GM12878 (cell line): ENCODE measurements around the gene ETF1.

Source experiments
- BHLHE40 ChIP-seq, 2 experiments: fragments of 450-650 bp in 1 of 2; IDR thresholded peaks; 2 replicates each; pipeline ENCODE4 v1.6.1; 2011 to 2017; ENCODE audit warnings: low read depth in 2 of 2, borderline replicate concordance in 1 of 2, improper control_type of control experiment in 1 of 2, low read length in 1 of 2, mild to moderate bottlenecking in 1 of 2
- CHD4 ChIP-seq: fragments of 200-600 bp; sonication (generic); IDR thresholded peaks from 2 replicates; pipeline ENCODE4 v1.6.1; 2016; ENCODE audit warnings: mild to moderate bottlenecking
- ESRRA ChIP-seq: IDR thresholded peaks from 2 replicates; pipeline ENCODE4 v1.6.1; 2012; ENCODE audit warnings: mild to moderate bottlenecking, low read length, improper control_type of control experiment
- POLR2AphosphoS5 ChIP-seq: IDR thresholded peaks from 2 replicates; pipeline ENCODE4 v1.6.1; 2011; ENCODE audit warnings: mild to moderate bottlenecking, low read length, inconsistent platforms
- RFX5 ChIP-seq: IDR thresholded peaks from 2 replicates; pipeline ENCODE4 v1.6.1; 2011; ENCODE audit warnings: low read depth, low read length, improper control_type of control experiment
- SIN3A ChIP-seq: IDR thresholded peaks from 2 replicates; pipeline ENCODE4 v1.6.1; 2012; ENCODE audit warnings: low read depth, low read length, improper control_type of control experiment
- SPI1 ChIP-seq: IDR thresholded peaks from 2 replicates; pipeline ENCODE4 v1.6.1; 2011; ENCODE audit warnings: low read depth, mild to moderate bottlenecking, low read length, moderate library complexity, borderline replicate concordance; ENCODE audit not compliant: insufficient read depth
- TF ChIP-seq, protein P1 (sequence below): fragments of 450-650 bp; IDR thresholded peaks from 2 replicates; pipeline ENCODE4 v1.6.1; 2017; ENCODE audit warnings: low read depth, mild to moderate bottlenecking, moderate library complexity
- TF ChIP-seq, protein P2 (sequence below), 3 experiments: IDR thresholded peaks in 2 of 3; conservative IDR thresholded peaks in 1 of 3; 2 replicates each; pipeline ENCODE4 v1.5.1; 2011; ENCODE audit warnings: low read depth in 3 of 3, low read length in 3 of 3, mild to moderate bottlenecking in 3 of 3, control low read depth in 2 of 3, moderate library complexity in 2 of 3, inconsistent platforms in 1 of 3, mixed read lengths in 1 of 3; ENCODE audit not compliant: control insufficient read depth in 2 of 3, insufficient read depth in 1 of 3; ENCODE audit errors: extremely low read depth in 1 of 3
- TF ChIP-seq, protein P3 (sequence below): IDR thresholded peaks from 2 replicates; pipeline ENCODE4 v1.6.1; 2011; ENCODE audit warnings: low read depth, mild to moderate bottlenecking, low read length, moderate library complexity, borderline replicate concordance; ENCODE audit errors: extremely low read depth
- TF ChIP-seq, protein P4 (sequence below): IDR thresholded peaks from 2 replicates; pipeline ENCODE4 v1.6.1; 2012; ENCODE audit warnings: improper control_type of control experiment, low read depth, low read length; ENCODE audit not compliant: insufficient replicate concordance

DNA sequence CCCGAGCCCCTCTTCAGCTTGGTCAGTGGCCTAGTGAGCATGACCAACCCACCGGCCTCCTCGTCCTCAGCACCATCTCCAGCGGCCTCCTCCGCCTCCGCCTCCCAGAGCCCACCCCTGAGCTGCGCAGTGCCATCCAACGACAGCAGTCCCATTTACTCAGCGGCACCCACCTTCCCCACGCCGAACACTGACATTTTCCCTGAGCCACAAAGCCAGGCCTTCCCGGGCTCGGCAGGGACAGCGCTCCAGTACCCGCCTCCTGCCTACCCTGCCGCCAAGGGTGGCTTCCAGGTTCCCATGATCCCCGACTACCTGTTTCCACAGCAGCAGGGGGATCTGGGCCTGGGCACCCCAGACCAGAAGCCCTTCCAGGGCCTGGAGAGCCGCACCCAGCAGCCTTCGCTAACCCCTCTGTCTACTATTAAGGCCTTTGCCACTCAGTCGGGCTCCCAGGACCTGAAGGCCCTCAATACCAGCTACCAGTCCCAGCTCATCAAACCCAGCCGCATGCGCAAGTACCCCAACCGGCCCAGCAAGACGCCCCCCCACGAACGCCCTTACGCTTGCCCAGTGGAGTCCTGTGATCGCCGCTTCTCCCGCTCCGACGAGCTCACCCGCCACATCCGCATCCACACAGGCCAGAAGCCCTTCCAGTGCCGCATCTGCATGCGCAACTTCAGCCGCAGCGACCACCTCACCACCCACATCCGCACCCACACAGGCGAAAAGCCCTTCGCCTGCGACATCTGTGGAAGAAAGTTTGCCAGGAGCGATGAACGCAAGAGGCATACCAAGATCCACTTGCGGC is 75.9 kb downstream of the ETF1 start:
- no peak for TF ChIP-seq CHD4
- TF ChIP-seq, protein P1, sequence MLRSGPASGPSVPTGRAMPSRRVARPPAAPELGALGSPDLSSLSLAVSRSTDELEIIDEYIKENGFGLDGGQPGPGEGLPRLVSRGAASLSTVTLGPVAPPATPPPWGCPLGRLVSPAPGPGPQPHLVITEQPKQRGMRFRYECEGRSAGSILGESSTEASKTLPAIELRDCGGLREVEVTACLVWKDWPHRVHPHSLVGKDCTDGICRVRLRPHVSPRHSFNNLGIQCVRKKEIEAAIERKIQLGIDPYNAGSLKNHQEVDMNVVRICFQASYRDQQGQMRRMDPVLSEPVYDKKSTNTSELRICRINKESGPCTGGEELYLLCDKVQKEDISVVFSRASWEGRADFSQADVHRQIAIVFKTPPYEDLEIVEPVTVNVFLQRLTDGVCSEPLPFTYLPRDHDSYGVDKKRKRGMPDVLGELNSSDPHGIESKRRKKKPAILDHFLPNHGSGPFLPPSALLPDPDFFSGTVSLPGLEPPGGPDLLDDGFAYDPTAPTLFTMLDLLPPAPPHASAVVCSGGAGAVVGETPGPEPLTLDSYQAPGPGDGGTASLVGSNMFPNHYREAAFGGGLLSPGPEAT: no peak
- no peak for TF ChIP-seq SPI1
- TF ChIP-seq ESRRA: no peak
- TF ChIP-seq, protein P2, sequence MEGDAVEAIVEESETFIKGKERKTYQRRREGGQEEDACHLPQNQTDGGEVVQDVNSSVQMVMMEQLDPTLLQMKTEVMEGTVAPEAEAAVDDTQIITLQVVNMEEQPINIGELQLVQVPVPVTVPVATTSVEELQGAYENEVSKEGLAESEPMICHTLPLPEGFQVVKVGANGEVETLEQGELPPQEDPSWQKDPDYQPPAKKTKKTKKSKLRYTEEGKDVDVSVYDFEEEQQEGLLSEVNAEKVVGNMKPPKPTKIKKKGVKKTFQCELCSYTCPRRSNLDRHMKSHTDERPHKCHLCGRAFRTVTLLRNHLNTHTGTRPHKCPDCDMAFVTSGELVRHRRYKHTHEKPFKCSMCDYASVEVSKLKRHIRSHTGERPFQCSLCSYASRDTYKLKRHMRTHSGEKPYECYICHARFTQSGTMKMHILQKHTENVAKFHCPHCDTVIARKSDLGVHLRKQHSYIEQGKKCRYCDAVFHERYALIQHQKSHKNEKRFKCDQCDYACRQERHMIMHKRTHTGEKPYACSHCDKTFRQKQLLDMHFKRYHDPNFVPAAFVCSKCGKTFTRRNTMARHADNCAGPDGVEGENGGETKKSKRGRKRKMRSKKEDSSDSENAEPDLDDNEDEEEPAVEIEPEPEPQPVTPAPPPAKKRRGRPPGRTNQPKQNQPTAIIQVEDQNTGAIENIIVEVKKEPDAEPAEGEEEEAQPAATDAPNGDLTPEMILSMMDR (IDR thresholded peaks at IDR 0.05 in 2 of 3, conservative IDR thresholded peaks at IDR 0.05 in 1 of 3; ENCODE audit: control insufficient read depth in 2 of 3, extremely low read depth in 1 of 3, insufficient read depth in 1 of 3, low read depth in 3 of 3, low read length in 3 of 3): no peak
- no peak for TF ChIP-seq RFX5
- no peak for TF ChIP-seq SIN3A
- peak; percentile 37; the same call in 1 of the 2 replicates for TF ChIP-seq POLR2AphosphoS5
- TF ChIP-seq, protein P3, sequence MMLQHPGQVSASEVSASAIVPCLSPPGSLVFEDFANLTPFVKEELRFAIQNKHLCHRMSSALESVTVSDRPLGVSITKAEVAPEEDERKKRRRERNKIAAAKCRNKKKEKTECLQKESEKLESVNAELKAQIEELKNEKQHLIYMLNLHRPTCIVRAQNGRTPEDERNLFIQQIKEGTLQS: no peak
- TF ChIP-seq, protein P4, sequence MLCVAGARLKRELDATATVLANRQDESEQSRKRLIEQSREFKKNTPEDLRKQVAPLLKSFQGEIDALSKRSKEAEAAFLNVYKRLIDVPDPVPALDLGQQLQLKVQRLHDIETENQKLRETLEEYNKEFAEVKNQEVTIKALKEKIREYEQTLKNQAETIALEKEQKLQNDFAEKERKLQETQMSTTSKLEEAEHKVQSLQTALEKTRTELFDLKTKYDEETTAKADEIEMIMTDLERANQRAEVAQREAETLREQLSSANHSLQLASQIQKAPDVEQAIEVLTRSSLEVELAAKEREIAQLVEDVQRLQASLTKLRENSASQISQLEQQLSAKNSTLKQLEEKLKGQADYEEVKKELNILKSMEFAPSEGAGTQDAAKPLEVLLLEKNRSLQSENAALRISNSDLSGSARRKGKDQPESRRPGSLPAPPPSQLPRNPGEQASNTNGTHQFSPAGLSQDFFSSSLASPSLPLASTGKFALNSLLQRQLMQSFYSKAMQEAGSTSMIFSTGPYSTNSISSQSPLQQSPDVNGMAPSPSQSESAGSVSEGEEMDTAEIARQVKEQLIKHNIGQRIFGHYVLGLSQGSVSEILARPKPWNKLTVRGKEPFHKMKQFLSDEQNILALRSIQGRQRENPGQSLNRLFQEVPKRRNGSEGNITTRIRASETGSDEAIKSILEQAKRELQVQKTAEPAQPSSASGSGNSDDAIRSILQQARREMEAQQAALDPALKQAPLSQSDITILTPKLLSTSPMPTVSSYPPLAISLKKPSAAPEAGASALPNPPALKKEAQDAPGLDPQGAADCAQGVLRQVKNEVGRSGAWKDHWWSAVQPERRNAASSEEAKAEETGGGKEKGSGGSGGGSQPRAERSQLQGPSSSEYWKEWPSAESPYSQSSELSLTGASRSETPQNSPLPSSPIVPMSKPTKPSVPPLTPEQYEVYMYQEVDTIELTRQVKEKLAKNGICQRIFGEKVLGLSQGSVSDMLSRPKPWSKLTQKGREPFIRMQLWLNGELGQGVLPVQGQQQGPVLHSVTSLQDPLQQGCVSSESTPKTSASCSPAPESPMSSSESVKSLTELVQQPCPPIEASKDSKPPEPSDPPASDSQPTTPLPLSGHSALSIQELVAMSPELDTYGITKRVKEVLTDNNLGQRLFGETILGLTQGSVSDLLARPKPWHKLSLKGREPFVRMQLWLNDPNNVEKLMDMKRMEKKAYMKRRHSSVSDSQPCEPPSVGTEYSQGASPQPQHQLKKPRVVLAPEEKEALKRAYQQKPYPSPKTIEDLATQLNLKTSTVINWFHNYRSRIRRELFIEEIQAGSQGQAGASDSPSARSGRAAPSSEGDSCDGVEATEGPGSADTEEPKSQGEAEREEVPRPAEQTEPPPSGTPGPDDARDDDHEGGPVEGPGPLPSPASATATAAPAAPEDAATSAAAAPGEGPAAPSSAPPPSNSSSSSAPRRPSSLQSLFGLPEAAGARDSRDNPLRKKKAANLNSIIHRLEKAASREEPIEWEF: no peak
- TF ChIP-seq BHLHE40 (IDR thresholded peaks at IDR 0.05; ENCODE audit: borderline replicate concordance in 1 of 2, low read depth in 2 of 2, low read length in 1 of 2): no peak
